ENCODE results near the gene MLLT10.

DNA sequence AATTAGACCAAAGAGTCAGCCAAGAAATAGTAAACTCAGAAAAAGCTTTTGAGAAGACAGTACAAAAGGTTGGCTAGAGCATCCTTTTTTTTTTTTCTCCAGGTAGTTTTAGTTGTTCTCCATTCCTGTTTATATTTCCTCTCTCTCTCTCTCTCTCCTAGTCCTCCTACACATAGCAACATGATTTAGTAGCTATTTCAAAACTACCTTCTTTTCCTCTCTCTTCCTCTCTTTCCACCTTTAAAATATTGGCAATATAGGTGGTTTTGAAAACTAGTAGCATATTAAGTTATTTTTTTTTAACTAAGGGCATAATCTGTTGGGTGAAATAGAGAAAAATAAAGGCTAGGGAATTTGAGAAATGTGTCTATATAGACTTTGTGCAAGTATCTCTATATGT lies 13.5 kb upstream of the MLLT10 start:
- no peak for TF ChIP-seq CTCF (IDR thresholded peaks at IDR 0.05)
- TF ChIP-seq POLR2A (IDR thresholded peaks at IDR 0.05): no peak

All from thyroid gland (tissue), 4 donors.